SK-N-SH treated with all-trans-retinoic acid at 6 μM for 48 hours (cell line): ENCODE measurements around the gene ANG.
A peak's percentile ranks its signal among the peaks of the same experiment; 100 is the strongest.

Experiments
- ATAC-seq: fragments of 200-7000 bp; cut with Tn5 transposase; 3 replicates; pipeline ENCODE4 v1.9.1; 2020; ENCODE audit warnings: mild to moderate bottlenecking, moderate library complexity
- ARNTL ChIP-seq: fragments of 450-650 bp; formaldehyde crosslinking; IDR thresholded peaks from 2 replicates; pipeline ENCODE4 v1.5.0; 2020; ENCODE audit warnings: low read depth, mild to moderate bottlenecking, moderate library complexity, borderline replicate concordance
- ESRRG ChIP-seq: fragments of 250-450 bp; sonication (Bioruptor Pico); IDR thresholded peaks from 2 replicates; pipeline ENCODE4 v1.6.1; 2021; ENCODE audit warnings: mild to moderate bottlenecking
- GLIS3 ChIP-seq: fragments of 250-450 bp; sonication (Bioruptor Pico); IDR thresholded peaks from 2 replicates; pipeline ENCODE4 v1.5.0; 2020; ENCODE audit warnings: mild to moderate bottlenecking, moderate library complexity
- ISL1 ChIP-seq: fragments of 250-450 bp; sonication (Bioruptor Pico); IDR thresholded peaks from 2 replicates; pipeline ENCODE4 v2.1.2; 2022; ENCODE audit warnings: mild to moderate bottlenecking, moderate library complexity
- PATZ1 ChIP-seq: fragments of 250-450 bp; sonication (Bioruptor Pico); IDR thresholded peaks from 2 replicates; pipeline ENCODE4 v1.8.0; 2020; ENCODE audit warnings: mild to moderate bottlenecking, moderate library complexity, borderline replicate concordance
- RARB ChIP-seq: fragments of 250-450 bp; sonication (Bioruptor Pico); IDR thresholded peaks from 2 replicates; pipeline ENCODE4 v1.8.0; 2021; ENCODE audit warnings: mild to moderate bottlenecking, moderate library complexity
- SNAI2 ChIP-seq: fragments of 250-450 bp; sonication (Bioruptor Pico); IDR thresholded peaks from 2 replicates; pipeline ENCODE4 v1.5.0; 2020; ENCODE audit warnings: mild to moderate bottlenecking, moderate library complexity
- TCF4 ChIP-seq: fragments of 250-450 bp; sonication (Bioruptor Pico); IDR thresholded peaks from 2 replicates; pipeline ENCODE4 v1.8.0; 2021; ENCODE audit warnings: mild to moderate bottlenecking, moderate library complexity, borderline replicate concordance
- TOX ChIP-seq: fragments of 250-450 bp; sonication (Bioruptor Pico); IDR thresholded peaks from 2 replicates; pipeline ENCODE4 v1.8.0; 2021; ENCODE audit warnings: mild to moderate bottlenecking, moderate library complexity, borderline replicate concordance
- ZC3H10 ChIP-seq: fragments of 250-450 bp; sonication (Bioruptor Pico); IDR thresholded peaks from 2 replicates; pipeline ENCODE4 v1.5.1; 2021; ENCODE audit warnings: mild to moderate bottlenecking, moderate library complexity
- ZFP3 ChIP-seq: fragments of 250-450 bp; sonication (Bioruptor Pico); IDR thresholded peaks from 2 replicates; pipeline ENCODE4 v1.5.0; 2020; ENCODE audit warnings: mild to moderate bottlenecking, moderate library complexity
- ZFP30 ChIP-seq: fragments of 450-650 bp; formaldehyde crosslinking; IDR thresholded peaks from 2 replicates; pipeline ENCODE4 v1.5.0; 2022; ENCODE audit warnings: mild to moderate bottlenecking, moderate library complexity
- ZNF565 ChIP-seq: fragments of 450-650 bp; formaldehyde crosslinking; conservative IDR thresholded peaks from 2 replicates; pipeline ENCODE4 v1.5.0; 2020; ENCODE audit warnings: low read depth, mild to moderate bottlenecking, moderate library complexity
- ZNF70 ChIP-seq: fragments of 450-650 bp; formaldehyde crosslinking; IDR thresholded peaks from 2 replicates; pipeline ENCODE4 v1.5.0; 2020; ENCODE audit warnings: mild to moderate bottlenecking, moderate library complexity
- ZNF8 ChIP-seq: fragments of 450-650 bp; formaldehyde crosslinking; IDR thresholded peaks from 2 replicates; pipeline ENCODE4 v1.5.0; 2020; ENCODE audit warnings: mild to moderate bottlenecking, moderate library complexity
- TF ChIP-seq, protein P1 (sequence below): fragments of 250-450 bp; sonication (Bioruptor Pico); IDR thresholded peaks from 2 replicates; pipeline ENCODE4 v1.5.0; 2020; ENCODE audit warnings: mild to moderate bottlenecking, moderate library complexity
- TF ChIP-seq, protein P2 (sequence below): fragments of 250-450 bp; sonication (Bioruptor Pico); IDR thresholded peaks from 2 replicates; pipeline ENCODE4 v1.5.1; 2021; ENCODE audit warnings: mild to moderate bottlenecking, moderate library complexity

Gene ANG

DNA sequence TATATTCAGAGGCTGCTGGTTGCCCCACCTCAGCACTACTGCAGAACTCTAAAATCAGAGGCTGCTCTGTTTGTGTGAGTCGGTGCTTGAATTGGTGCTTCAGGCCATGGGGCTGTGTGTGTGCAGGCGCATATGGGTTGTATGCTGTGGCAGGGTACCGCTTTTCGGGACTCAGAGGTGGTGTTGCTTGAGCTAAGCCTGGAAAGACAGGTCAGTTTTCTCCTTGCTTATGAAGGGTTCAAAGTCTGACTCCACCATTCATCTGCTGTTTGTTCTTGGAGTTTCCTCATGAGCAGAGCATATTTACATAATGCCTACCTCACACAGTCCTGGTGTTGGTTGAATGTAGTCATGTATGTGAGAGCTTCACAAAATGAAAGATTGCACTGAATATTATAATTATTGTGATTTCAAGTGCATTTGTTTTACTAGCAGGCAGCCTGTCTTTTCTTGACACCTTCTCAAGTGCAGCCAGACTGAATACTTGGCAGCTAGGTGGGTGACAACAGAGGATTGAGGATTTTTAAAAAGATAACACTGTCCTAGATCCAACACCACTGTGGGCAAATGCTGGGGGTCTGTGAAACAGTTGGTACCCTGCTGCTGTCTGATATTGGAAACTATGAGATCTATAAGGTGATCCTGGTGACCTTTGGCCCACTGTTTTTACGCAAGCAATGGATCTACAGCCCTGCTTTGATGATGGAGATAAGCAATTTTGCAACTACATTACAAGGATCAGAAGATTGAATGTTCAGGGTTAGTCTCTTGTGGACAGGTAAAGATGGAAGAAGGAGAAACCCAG lies 1.0 kb upstream of the ANG start:
- ATAC-seq = no peak
- no peak for TF ChIP-seq ZNF70 (CRISPR knock-in tag)
- TF ChIP-seq, protein P1, sequence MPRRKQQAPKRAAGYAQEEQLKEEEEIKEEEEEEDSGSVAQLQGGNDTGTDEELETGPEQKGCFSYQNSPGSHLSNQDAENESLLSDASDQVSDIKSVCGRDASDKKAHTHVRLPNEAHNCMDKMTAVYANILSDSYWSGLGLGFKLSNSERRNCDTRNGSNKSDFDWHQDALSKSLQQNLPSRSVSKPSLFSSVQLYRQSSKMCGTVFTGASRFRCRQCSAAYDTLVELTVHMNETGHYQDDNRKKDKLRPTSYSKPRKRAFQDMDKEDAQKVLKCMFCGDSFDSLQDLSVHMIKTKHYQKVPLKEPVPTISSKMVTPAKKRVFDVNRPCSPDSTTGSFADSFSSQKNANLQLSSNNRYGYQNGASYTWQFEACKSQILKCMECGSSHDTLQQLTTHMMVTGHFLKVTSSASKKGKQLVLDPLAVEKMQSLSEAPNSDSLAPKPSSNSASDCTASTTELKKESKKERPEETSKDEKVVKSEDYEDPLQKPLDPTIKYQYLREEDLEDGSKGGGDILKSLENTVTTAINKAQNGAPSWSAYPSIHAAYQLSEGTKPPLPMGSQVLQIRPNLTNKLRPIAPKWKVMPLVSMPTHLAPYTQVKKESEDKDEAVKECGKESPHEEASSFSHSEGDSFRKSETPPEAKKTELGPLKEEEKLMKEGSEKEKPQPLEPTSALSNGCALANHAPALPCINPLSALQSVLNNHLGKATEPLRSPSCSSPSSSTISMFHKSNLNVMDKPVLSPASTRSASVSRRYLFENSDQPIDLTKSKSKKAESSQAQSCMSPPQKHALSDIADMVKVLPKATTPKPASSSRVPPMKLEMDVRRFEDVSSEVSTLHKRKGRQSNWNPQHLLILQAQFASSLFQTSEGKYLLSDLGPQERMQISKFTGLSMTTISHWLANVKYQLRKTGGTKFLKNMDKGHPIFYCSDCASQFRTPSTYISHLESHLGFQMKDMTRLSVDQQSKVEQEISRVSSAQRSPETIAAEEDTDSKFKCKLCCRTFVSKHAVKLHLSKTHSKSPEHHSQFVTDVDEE = no peak

DNA sequence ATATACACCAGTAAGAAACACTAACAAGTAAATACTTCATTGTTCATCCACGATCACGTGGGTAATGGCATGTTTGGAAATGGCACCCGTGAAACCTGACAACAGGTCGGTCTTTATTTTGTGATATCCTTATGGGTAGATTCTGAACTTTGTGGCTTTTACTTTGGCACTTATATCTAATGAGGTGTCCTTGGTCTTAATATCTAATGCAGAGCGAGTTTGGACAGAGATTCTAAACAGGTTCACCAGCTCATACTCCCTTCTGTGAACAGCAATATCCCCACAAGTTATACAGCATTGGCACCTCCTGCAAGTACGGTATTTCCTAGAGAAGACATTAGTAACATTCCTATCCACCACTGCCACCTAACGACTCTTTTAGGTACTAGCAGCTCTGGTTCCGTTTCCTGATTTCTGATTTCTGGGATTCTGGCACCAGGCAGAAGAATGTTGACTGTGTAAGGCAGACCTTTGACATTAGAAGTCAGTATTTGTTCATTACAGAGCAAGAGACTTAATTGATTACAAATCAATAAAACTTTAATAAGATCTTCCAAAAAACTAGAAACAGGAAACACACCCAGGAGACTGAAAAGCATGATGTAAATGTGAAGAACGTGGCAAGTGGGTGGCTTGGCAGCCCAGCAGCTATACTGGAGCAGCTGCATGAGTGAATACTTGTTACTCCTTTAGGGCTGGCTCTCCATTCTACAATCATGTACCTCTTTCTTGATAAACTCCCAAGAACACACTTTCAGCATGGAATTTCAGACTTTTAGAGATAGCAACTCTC lies 2.5 kb downstream of the ANG start:
- ATAC-seq = peak; percentile 96

GRCh38 chr14:20692116-20692751 lies 3.7 kb downstream of the ANG start:
- TF ChIP-seq SNAI2 (CRISPR knock-in tag) (no peak), PATZ1 (CRISPR knock-in tag) (no peak), ARNTL (CRISPR knock-in tag) (no peak), RARB (CRISPR knock-in tag) (no peak), TCF4 (CRISPR knock-in tag) (no peak), GLIS3 (no peak), ZNF8 (CRISPR knock-in tag) (no peak), ZNF565 (CRISPR knock-in tag) (no peak)
- TF ChIP-seq, all 23 proteins: peak for 0
- no peak for ATAC-seq

More for the DNA sequence above, 2.5 kb downstream of the ANG start:
- TF ChIP-seq ZNF565 (CRISPR knock-in tag) = no peak
- TF ChIP-seq ISL1 (CRISPR knock-in tag) = no peak
- TF ChIP-seq SNAI2 (CRISPR knock-in tag) = no peak

DNA sequence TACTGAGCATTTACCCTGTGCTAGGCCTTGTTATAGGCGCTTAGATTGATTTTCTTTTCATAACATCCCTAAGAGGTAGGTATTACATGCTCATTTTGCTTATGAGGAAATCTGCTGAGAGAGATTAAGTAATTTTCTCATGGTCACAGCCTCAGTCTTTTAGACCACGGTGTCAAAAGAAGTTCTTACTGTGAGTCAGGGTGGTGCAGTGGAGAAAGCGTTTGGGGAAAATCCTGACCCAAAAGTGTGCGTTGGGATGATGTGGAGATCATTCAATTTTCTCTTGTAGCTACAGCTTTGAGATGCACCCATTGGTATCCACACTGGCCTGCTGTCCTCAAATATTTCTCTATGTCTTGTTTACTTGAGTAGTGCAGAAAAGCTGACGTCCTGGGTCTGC lies 8.2 kb downstream of the ANG start:
- no peak for ATAC-seq
- TF ChIP-seq ZFP30 (CRISPR knock-in tag) = no peak
- TF ChIP-seq, protein P2, sequence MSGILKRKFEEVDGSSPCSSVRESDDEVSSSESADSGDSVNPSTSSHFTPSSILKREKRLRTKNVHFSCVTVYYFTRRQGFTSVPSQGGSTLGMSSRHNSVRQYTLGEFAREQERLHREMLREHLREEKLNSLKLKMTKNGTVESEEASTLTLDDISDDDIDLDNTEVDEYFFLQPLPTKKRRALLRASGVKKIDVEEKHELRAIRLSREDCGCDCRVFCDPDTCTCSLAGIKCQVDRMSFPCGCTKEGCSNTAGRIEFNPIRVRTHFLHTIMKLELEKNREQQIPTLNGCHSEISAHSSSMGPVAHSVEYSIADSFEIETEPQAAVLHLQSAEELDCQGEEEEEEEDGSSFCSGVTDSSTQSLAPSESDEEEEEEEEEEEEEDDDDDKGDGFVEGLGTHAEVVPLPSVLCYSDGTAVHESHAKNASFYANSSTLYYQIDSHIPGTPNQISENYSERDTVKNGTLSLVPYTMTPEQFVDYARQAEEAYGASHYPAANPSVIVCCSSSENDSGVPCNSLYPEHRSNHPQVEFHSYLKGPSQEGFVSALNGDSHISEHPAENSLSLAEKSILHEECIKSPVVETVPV (CRISPR knock-in tag) = no peak

- ATAC-seq = peak; percentile 96
- TF ChIP-seq ZFP3 (CRISPR knock-in tag) (no peak), ZC3H10 (no peak), ESRRG (CRISPR knock-in tag) (no peak)
Measured at GRCh38 chr14:20697273-20698017, 8.9 kb downstream of the ANG start.

DNA sequence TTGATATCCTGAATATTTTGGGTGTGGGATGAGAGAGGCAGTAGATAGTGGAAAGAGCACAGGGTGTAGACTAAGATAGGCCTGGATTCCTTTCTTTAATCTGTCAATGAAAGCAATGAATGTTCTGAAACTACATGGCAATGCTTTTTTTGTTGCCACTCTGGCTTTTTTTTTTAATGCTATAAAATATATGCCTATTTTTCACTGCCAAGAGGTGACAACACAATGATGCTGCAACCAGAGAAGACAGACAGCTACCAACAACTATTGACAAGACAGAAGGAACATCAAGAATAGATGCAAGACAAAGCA lies 9.4 kb downstream of the ANG start:
- ATAC-seq = no peak
- TF ChIP-seq ISL1 (CRISPR knock-in tag) (no peak), PATZ1 (CRISPR knock-in tag) (no peak), ZFP3 (CRISPR knock-in tag) (no peak), TOX (no peak), RARB (CRISPR knock-in tag) (no peak), ZNF70 (CRISPR knock-in tag) (no peak), ZNF8 (CRISPR knock-in tag) (no peak)
- TF ChIP-seq, protein P1 = no peak
